HG02571 (cell line): ENCODE measurements around the gene SLC39A11.
"Not testable (repeated sequence)": the region's sequence is repeated elsewhere in the genome, so short reads cannot be mapped to it uniquely, and the experiment has no call there.

Source experiments
- ATAC-seq: cut with Tn5 transposase; IDR thresholded peaks from one replicate; pipeline ENCODE4 v1.9.1; 2021; ENCODE audit warnings: mild to moderate bottlenecking, moderate library complexity; ENCODE audit not compliant: unreplicated experiment

Gene SLC39A11

GRCh38 chr17:72642720-72643119, 449.8 kb downstream of the SLC39A11 start:
- ATAC-seq, result no peak

DNA sequence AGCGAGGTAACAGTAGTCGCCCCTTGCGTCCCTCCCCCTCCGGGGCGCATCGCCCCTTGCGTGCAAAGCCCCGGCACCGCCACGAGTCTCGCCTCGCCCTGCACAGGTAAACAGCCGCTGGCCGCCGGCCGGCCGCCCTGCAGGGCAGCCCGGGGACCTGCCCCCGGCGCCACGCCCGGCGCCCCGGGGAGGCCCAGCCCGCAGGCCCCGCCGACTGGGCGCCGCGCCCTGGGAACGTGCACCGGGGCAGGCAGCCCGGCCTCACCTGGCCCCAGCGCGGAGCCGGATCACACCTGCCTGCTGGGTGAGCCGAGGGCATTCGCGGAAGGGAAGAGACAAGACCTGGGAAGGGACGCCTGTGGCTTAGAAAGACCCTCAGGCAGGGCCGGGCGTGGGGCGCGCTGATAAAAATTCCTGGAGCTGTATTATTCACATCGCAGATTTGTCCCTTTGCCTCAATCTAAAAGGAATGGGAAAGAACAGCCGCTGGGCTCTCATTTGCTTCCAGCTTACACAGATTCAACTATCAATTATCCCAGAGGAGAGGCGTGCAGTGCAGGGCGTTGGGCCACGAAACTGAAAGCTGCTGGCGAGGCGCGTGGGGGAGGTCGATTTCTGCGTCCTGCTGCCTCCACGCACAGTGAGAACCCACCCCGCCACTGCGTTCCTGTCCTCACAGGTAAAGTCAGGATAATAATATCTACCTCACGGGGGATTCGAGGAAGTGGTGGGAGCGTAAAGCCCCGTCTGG, 451.9 kb downstream of the SLC39A11 start:
- no peak for ATAC-seq

- no peak for ATAC-seq
These were observed 452.8 kb downstream of the SLC39A11 start for GRCh38 chr17:72639711-72640110.

DNA sequence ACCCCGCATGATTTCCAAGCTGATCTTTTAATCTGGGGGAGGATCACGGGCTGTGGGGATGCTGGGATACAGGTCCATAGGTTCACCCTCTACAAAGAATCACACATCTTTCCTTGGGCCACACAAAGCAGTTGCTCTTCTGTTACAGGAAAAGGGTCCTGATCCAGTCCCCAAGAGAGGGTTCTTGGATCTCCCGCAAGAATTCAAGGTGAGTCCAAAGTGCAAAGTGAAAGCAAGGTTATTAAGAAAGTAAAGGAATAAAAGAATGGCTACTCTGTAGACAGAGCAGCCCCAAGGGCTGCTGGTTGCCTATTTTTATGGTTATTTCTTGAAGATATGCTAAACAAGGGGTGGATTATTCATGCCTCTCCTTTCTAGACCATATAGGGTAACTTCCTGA, 453.6 kb downstream of the SLC39A11 start:
- ATAC-seq, result not testable (repeated sequence)

DNA sequence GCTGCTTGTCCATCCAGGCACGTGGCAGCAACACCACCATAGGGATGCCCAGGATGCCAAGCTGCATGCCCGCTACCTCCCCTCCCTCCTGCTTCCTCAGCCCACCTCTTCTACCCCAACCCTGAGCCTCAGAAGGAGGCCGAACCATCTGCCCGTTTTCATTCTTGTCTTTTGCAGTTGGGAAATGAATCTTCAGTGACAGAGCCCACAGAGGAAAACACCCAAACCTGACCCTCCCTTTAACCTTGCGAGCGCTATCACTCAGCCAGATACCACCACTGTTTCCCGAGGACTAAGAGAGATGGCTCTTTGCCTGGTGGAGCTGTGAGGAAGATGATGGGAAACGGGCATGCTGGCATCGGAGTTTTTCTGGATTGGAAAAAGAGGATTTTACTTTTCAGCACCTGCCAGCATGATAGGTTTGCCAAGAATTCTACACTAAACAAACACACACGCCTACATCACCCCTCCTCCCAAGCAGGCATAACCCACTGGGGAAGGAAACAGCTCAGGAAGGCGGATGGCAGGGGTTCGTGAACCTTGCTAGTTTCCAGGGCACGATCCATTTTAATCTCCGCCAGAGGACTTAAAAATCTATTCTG, 457.4 kb downstream of the SLC39A11 start:
- no peak for ATAC-seq

DNA sequence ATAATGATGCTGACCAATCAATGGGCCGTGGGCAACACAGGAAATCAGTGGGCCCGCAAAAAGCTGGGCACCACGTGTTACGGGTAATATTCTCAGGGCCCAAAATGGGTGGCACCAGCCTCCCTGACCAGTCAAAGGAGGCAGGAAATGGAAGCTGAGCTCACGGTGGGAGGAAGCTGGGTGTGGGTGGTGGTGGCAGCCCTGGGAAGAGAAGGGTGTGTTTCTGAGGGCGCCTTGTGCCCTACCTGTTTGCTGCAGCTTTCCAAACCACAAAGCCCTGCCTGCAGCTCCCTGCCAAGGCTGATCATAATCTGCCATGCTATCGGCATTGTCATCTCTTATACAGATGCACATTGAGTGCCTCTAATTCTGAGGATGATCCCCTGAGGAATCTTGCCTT, 457.9 kb downstream of the SLC39A11 start:
- ATAC-seq, result no peak

- no peak for ATAC-seq
These were observed 460.4 kb downstream of the SLC39A11 start for GRCh38 chr17:72631949-72632684.

DNA sequence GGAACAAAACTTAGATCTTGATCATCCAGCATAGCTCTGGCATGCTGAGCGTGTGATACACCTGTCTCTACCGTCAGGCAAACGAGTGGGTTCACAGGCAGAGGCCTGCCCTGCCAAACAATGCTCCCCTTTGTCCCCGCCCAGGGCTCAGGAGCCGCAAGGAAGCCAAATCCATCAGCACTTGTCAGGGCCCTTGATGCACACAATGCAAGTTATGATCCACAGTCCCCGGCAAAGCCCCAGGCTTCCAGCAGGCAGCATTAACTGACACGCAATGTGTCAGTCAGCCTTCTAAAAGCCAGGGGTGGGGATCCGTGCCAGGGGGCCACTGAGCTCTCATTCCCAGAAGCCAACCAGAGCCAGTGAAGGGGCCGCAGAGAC, 460.9 kb downstream of the SLC39A11 start:
- ATAC-seq, result no peak

- ATAC-seq, result no peak
These were observed 467.8 kb downstream of the SLC39A11 start for GRCh38 chr17:72624652-72625051.

- ATAC-seq, result no peak
These were observed 468.3 kb downstream of the SLC39A11 start for GRCh38 chr17:72624226-72624625.

DNA sequence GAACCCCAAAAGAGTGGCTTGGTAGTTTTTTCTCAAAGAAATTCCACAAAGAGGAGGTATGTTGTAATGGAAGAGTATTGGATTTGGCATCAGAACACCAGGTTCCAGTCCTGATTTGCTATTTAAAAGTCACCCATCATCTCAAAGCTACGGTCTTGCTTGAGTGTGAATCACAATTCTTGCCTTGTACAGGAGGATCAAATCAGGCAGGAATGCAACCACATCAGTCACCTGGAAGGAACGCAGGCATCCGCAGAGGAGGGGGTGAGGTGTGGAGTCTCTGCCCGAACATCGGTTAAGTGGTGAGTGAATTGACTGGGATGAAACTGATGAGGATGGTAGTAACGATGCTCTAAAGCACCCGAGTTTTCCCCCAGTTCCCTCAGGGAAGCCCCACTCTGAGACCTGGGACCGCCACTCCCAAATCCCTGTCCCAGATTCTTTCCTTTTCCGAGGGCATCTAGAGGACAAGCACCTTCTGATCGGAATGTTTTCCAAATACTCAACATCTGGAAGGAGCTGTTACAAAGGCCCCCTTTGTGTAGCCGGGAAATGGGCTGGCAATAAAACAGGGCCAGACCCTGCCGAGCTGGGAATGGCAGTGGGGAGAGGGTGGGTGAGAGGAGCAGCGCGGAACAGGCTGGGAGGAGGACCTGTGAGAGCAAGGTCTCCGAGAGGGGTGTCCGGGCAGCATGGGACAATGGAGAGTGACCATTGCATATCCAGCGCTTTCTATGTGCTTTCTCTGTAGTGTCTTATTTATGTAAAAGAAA, 469.6 kb downstream of the SLC39A11 start:
- no peak for ATAC-seq

GRCh38 chr17:72619976-72620650, 472.4 kb downstream of the SLC39A11 start:
- ATAC-seq, result no peak

GRCh38 chr17:72618001-72618509, 474.4 kb downstream of the SLC39A11 start:
- ATAC-seq, result no peak

GRCh38 chr17:72617557-72617956, 474.9 kb downstream of the SLC39A11 start:
- no peak for ATAC-seq

DNA sequence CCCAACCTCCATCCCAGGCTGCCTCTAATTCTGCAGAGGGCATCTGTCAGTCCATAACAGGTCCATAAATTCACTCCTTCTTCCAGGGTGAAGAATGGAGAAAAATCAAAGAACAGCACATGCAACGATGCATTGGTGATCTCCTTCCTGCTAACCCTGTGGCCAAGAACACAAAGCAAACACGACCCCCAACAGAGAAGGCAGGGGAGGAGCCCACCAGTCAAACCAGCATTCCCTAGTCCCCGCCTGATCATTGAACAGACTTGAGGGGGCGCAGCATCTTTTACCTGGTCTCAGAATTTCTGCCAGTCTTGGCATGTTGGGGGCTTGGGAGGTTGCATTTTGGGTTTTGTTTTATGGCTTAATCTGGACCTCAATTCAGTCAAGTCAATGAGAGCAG, 476.0 kb downstream of the SLC39A11 start:
- no peak for ATAC-seq

GRCh38 chr17:72615627-72615991, 476.9 kb downstream of the SLC39A11 start:
- ATAC-seq, result no peak

GRCh38 chr17:72614871-72615626, 477.4 kb downstream of the SLC39A11 start:
- ATAC-seq, result no peak

DNA sequence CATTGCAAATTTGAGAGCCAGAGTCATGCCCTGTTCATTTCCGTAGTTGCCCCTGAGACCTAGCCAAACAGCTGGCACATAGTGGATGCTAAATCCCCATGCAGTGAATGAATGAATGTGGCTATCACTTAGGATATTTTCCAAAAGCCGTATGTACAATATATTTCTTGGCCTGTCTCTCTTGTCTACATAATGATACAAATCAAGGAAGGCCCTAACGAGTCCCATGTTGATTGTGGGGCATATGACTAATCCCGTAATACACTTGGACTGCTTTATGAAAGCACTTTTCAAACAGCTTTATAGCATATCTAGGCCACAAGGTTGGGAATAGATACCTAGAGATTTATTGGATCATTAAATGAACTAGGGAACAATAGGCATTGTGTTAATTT, 478.0 kb downstream of the SLC39A11 start:
- ATAC-seq, result no peak

- no peak for ATAC-seq
These were observed 478.6 kb downstream of the SLC39A11 start for GRCh38 chr17:72613806-72614292.

DNA sequence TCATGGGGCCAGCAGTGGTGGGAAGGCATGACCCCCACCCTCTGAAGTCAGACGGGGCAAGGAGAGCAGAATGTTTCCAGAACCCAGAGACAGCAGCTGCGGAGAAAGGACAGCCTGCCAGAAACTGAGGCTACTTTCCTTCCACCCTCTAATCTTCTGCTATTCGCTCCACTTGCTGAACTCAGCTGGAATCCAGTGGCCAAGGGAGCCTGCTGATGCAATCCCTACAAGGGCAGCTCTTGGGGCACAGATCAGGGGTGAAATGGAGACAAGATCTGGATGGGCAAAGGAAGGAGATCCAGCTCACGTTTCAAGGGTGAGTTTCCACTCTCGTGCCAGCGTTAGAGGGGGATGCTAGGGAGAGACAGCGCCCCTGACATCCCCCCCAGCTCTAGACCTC, 479.1 kb downstream of the SLC39A11 start:
- no peak for ATAC-seq
